IMR-90 (cell line): ENCODE measurements around the gene TMED6. TPM values are rescaled to one million over a fixed set of nuclear protein-coding genes. Genes with fewer than 3 reads are reported as not detected.

Experiments
- ATAC-seq: fragments of 200-7000 bp; cut with Tn5 transposase; 2 replicates; pipeline ENCODE4 v1.9.1; 2020; ENCODE audit warnings: low read depth, mild to moderate bottlenecking, moderate library complexity
- BruUV-seq: library from RNA; stranded (reverse); fragments of 400-500 nt; replicated peaks from 2 replicates; lab custom pipeline; 2021; lab: Mats Ljungman, UMichigan
- CTCF ChIA-PET: fragments of 300-600 bp; formaldehyde crosslinking; extraction: SDS; loops from one replicate; lab custom pipeline; 2021; ENCODE audit warnings: antibody characterized with exemption; lab: Yijun Ruan, JAX
- POLR2A ChIA-PET: fragments of 300-600 bp; sonication (Branson Sonifier 250); formaldehyde crosslinking; loops from one replicate; lab custom pipeline; 2022; ENCODE audit warnings: antibody characterized with exemption; ENCODE audit not compliant: unreplicated experiment; lab: Charles Lee
- DNase-seq: peaks from one replicate; pipeline ENCODE4 v3.0.0; 2013
- H2AFZ ChIP-seq: replicated peaks from 2 replicates; pipeline ENCODE3; 2013; ENCODE audit warnings: low read length, mild to moderate bottlenecking; ENCODE audit not compliant: poor library complexity
- H2AK5ac ChIP-seq: 2 replicates; pipeline ENCODE4 v1.6.1; 2013; ENCODE audit warnings: low read depth, low read length, inconsistent platforms
- H2AK9ac ChIP-seq: replicated peaks from 2 replicates; pipeline ENCODE3; 2013; ENCODE audit warnings: mild to moderate bottlenecking, low read depth, low read length, moderate library complexity; ENCODE audit not compliant: poor library complexity
- H2BK120ac ChIP-seq: 2 replicates; pipeline ENCODE4 v1.6.1; 2013; ENCODE audit warnings: low read depth, low read length, inconsistent platforms
- H2BK15ac ChIP-seq: 3 replicates; pipeline ENCODE4 v1.6.1; 2013; ENCODE audit warnings: low read depth, low read length, inconsistent platforms
- H2BK20ac ChIP-seq: 2 replicates; pipeline ENCODE4 v1.6.1; 2013; ENCODE audit warnings: low read depth, mild to moderate bottlenecking, inconsistent platforms, low read length, moderate library complexity
- H2BK5ac ChIP-seq: 2 replicates; pipeline ENCODE4 v1.6.1; 2013; ENCODE audit warnings: mild to moderate bottlenecking, low read depth, low read length, inconsistent platforms; ENCODE audit not compliant: poor library complexity, severe bottlenecking
- H3K14ac ChIP-seq: replicated peaks from 2 replicates; pipeline ENCODE4 v1.6.1; 2013; ENCODE audit warnings: low read depth, low read length, inconsistent platforms
- H3K18ac ChIP-seq: 2 replicates; pipeline ENCODE4 v1.6.1; 2013; ENCODE audit warnings: low read depth, low read length, control low read depth
- H3K23ac ChIP-seq: 2 replicates; pipeline ENCODE4 v1.6.1; 2013; ENCODE audit warnings: low read depth, low read length, inconsistent platforms
- H3K27ac ChIP-seq: 2 replicates; pipeline ENCODE4 v1.5.1; 2013; ENCODE audit warnings: mild to moderate bottlenecking, control low read depth, low read length; ENCODE audit not compliant: insufficient read depth
- H3K27me3 ChIP-seq: 2 replicates; pipeline ENCODE4 v1.6.1; 2013; ENCODE audit warnings: low read length; ENCODE audit not compliant: control insufficient read depth, insufficient read depth
- H3K36me3 ChIP-seq: 2 replicates; pipeline ENCODE4 v1.6.1; 2013; ENCODE audit warnings: low read length, mixed read lengths; ENCODE audit not compliant: control insufficient read depth, insufficient read depth
- H3K4ac ChIP-seq: 2 replicates; pipeline ENCODE4 v1.6.1; 2013; ENCODE audit warnings: low read depth, low read length, inconsistent platforms
- H3K4me1 ChIP-seq: 2 replicates; pipeline ENCODE4 v1.6.1; 2013; ENCODE audit warnings: low read length, mixed read lengths; ENCODE audit not compliant: control insufficient read depth, insufficient read depth
- H3K4me2 ChIP-seq: 2 replicates; pipeline ENCODE4 v1.6.1; 2013; ENCODE audit warnings: low read depth, mild to moderate bottlenecking, control low read depth, low read length, moderate library complexity
- H3K4me3 ChIP-seq: 2 replicates; pipeline ENCODE4 v1.5.1; 2013; ENCODE audit warnings: low read depth, mild to moderate bottlenecking, control low read depth, low read length, moderate library complexity; ENCODE audit not compliant: insufficient read depth
- H3K56ac ChIP-seq: 2 replicates; pipeline ENCODE4 v1.6.1; 2013; ENCODE audit warnings: low read length, inconsistent platforms; ENCODE audit not compliant: insufficient read depth; ENCODE audit errors: extremely low read depth
- H3K79me1 ChIP-seq, 2 experiments: 2 replicates each; pipeline ENCODE4 v1.6.1; 2013; ENCODE audit warnings: low read length in 2 of 2, inconsistent platforms in 1 of 2, low read depth in 1 of 2
- H3K9ac ChIP-seq: 2 replicates; pipeline ENCODE4 v1.6.1; 2013; ENCODE audit warnings: low read depth, low read length, control low read depth
- H3K9me1 ChIP-seq: 2 replicates; pipeline ENCODE4 v1.6.1; 2013; ENCODE audit warnings: low read length, inconsistent platforms; ENCODE audit not compliant: insufficient read depth
- H3K9me3 ChIP-seq: 2 replicates; pipeline ENCODE4 v1.6.1; 2013; ENCODE audit warnings: low read length; ENCODE audit not compliant: control insufficient read depth, insufficient read depth
- H4K20me1 ChIP-seq: 2 replicates; pipeline ENCODE4 v1.6.1; 2013; ENCODE audit warnings: low read length, inconsistent platforms; ENCODE audit not compliant: insufficient read depth
- H4K5ac ChIP-seq: 2 replicates; pipeline ENCODE4 v1.6.1; 2013; ENCODE audit warnings: mild to moderate bottlenecking, low read depth, low read length, control low read depth
- H4K8ac ChIP-seq, 2 experiments: 2 replicates each; pipeline ENCODE4 v1.6.1; 2013; ENCODE audit warnings: low read depth in 2 of 2, low read length in 2 of 2, control low read depth in 1 of 2, inconsistent platforms in 1 of 2
- H4K91ac ChIP-seq: 2 replicates; pipeline ENCODE4 v1.6.1; 2013; ENCODE audit warnings: low read depth, low read length, inconsistent platforms; ENCODE audit not compliant: insufficient read depth
- BHLHE40 ChIP-seq: fragments of 150-350 bp; IDR thresholded peaks from 2 replicates; pipeline ENCODE4 v1.6.1; 2016; ENCODE audit warnings: mild to moderate bottlenecking, low read depth, low read length
- CEBPB ChIP-seq: IDR thresholded peaks from 2 replicates; pipeline ENCODE4 v1.6.1; 2012; ENCODE audit warnings: low read depth, low read length, improper control_type of control experiment
- CHD1 ChIP-seq: IDR thresholded peaks from 2 replicates; pipeline ENCODE4 v1.6.1; 2012; ENCODE audit warnings: low read depth, low read length, improper control_type of control experiment
- ELK1 ChIP-seq: fragments of 150-350 bp; IDR thresholded peaks from 2 replicates; pipeline ENCODE4 v1.6.1; 2016; ENCODE audit warnings: low read depth, mild to moderate bottlenecking, low read length, moderate library complexity, borderline replicate concordance
- FOS ChIP-seq: fragments of 150-350 bp; IDR thresholded peaks from 2 replicates; pipeline ENCODE4 v1.6.1; 2016; ENCODE audit warnings: low read depth, low read length
- MAFK ChIP-seq: IDR thresholded peaks from 2 replicates; pipeline ENCODE4 v1.6.1; 2012; ENCODE audit warnings: low read depth, low read length, improper control_type of control experiment
- MAZ ChIP-seq: IDR thresholded peaks from 2 replicates; pipeline ENCODE4 v1.6.1; 2012; ENCODE audit warnings: low read depth, mild to moderate bottlenecking, low read length, improper control_type of control experiment, moderate library complexity, borderline replicate concordance
- MXI1 ChIP-seq: IDR thresholded peaks from 2 replicates; pipeline ENCODE4 v1.6.1; 2012; ENCODE audit warnings: low read depth, mild to moderate bottlenecking, low read length, moderate library complexity, borderline replicate concordance
- NFE2L2 ChIP-seq: fragments of 150-350 bp; IDR thresholded peaks from 2 replicates; pipeline ENCODE4 v1.6.1; 2016; ENCODE audit warnings: low read depth, mild to moderate bottlenecking, low read length
- RAD21 ChIP-seq: IDR thresholded peaks from 2 replicates; pipeline ENCODE4 v1.6.1; 2012; ENCODE audit warnings: low read length, improper control_type of control experiment
- RCOR1 ChIP-seq: IDR thresholded peaks from 2 replicates; pipeline ENCODE4 v1.6.1; 2012; ENCODE audit warnings: mild to moderate bottlenecking, low read length, improper control_type of control experiment; ENCODE audit not compliant: insufficient replicate concordance
- SMC3 ChIP-seq: fragments of 150-350 bp; IDR thresholded peaks from 2 replicates; pipeline ENCODE4 v1.6.1; 2016; ENCODE audit warnings: low read depth, mild to moderate bottlenecking, antibody characterized with exemption, low read length, moderate library complexity
- WGBS, 2 experiments: methylation state at CpG; one replicate each; pipeline versions ENCODE4 v1.1.5 to v1.1.7; 2013; ENCODE audit warnings: missing lambda C conversion rate in 2 of 2; ENCODE audit not compliant: insufficient read length in 1 of 2; ENCODE audit errors: extremely low coverage in 2 of 2; 5-methylcytosine and 5-hydroxymethylcytosine counted together
- dilution Hi-C: fragments of 300-500 bp; cut with HindIII; formaldehyde crosslinking; loops from one replicate; pipeline ENCODE4 v1.14.3; 2018; ENCODE audit warnings: low sequenced_read_pairs; ENCODE audit not compliant: unreplicated experiment
- in situ Hi-C: fragments of 300-500 bp; cut with MboI; formaldehyde crosslinking; loops from 3 replicates; pipeline ENCODE4 v1.14.3; 2019; ENCODE audit warnings: low sequenced_read_pairs, inconsistent platforms, mixed read lengths
- intact Hi-C: fragments of 100-400 bp; cut with micrococcal nuclease; formaldehyde crosslinking; loops from 2 replicates; pipeline ENCODE4 v1.10.0; 2022
- polyA plus RNA-seq, 3 experiments: library from polyadenylated mRNA; depleted of rRNA; stranded (reverse); fragments of >200 nt; gene quantifications; 2 replicates each; pipeline ENCODE4 v1.2.3, GENCODE V29; 2012; ENCODE audit warnings: low replicate concordance in 1 of 3
- total RNA-seq: library from RNA; depleted of rRNA; stranded (reverse); fragments of >200 nt; gene quantifications from 2 replicates; pipeline ENCODE4 v1.2.3, GENCODE V29; 2012
- TF ChIP-seq, protein P1 (sequence below): conservative IDR thresholded peaks from 2 replicates; pipeline ENCODE4 v1.5.1; 2012; ENCODE audit warnings: mild to moderate bottlenecking, low read depth, low read length, improper control_type of control experiment

TMED6 gene
- total and polyA plus RNA-seq, 2 of the 4 experiments (the other 2 are of a cell fraction) = 0.10 TPM; not detected in 1

GRCh38 chr16:69378036-69378435 is 26.4 kb upstream of the TMED6 start:
- H3K4me2 ChIP-seq = no peak overlapping the region
- no peak overlapping the region for H2AK9ac ChIP-seq
- 100% methylated on average over 1 of the region's 1 CpG; no CpG with 5 or more reads in 1 of the 2 experiments for WGBS, 2 experiments
- H3K14ac ChIP-seq = no peak overlapping the region
- no peak overlapping the region for H4K91ac ChIP-seq
- H3K9me1 ChIP-seq = peaks cover 2% of the 10 kb centered on the region
- no peak overlapping the region for H3K23ac ChIP-seq
- H2BK20ac ChIP-seq = no peak overlapping the region
- CTCF ChIA-PET = no interaction called here
- peaks cover 20% of the 10 kb centered on the region for H3K36me3 ChIP-seq
- in situ Hi-C loops (no loop called here), intact Hi-C loops (no loop called here), dilution Hi-C loops (no loop called here)
- H3K56ac ChIP-seq = no peak overlapping the region
- no peak overlapping the region for H3K27ac ChIP-seq
- POLR2A ChIA-PET = interaction anchor here (0.5 to 0.6 kb wide), 2 partner anchors 17 to 286 kb away, joined by 3 to 4 read pairs; no protein-coding TSS in a partner anchor
- no peak overlapping the region for H4K5ac ChIP-seq
- no peaks in the 10 kb centered on the region for H3K4me1 ChIP-seq
- DNase-seq (no peak), ATAC-seq (no peak)
- no peak overlapping the region for H3K9ac ChIP-seq
- no peak overlapping the region for H3K4me3 ChIP-seq
- no peak overlapping the region for H2BK15ac ChIP-seq
- no peak overlapping the region for H2AK5ac ChIP-seq
- no peak overlapping the region for H3K18ac ChIP-seq
- TF ChIP-seq CEBPB = no peak
- no peak for TF ChIP-seq SMC3
- TF ChIP-seq MAZ = no peak
- TF ChIP-seq FOS = no peak
- TF ChIP-seq RAD21 = no peak
- TF ChIP-seq NFE2L2 = no peak
- TF ChIP-seq CHD1 = no peak
- no peak for TF ChIP-seq RCOR1
- TF ChIP-seq BHLHE40 = no peak
- TF ChIP-seq MXI1 = no peak
- no peak for TF ChIP-seq ELK1
- TF ChIP-seq, protein P1, sequence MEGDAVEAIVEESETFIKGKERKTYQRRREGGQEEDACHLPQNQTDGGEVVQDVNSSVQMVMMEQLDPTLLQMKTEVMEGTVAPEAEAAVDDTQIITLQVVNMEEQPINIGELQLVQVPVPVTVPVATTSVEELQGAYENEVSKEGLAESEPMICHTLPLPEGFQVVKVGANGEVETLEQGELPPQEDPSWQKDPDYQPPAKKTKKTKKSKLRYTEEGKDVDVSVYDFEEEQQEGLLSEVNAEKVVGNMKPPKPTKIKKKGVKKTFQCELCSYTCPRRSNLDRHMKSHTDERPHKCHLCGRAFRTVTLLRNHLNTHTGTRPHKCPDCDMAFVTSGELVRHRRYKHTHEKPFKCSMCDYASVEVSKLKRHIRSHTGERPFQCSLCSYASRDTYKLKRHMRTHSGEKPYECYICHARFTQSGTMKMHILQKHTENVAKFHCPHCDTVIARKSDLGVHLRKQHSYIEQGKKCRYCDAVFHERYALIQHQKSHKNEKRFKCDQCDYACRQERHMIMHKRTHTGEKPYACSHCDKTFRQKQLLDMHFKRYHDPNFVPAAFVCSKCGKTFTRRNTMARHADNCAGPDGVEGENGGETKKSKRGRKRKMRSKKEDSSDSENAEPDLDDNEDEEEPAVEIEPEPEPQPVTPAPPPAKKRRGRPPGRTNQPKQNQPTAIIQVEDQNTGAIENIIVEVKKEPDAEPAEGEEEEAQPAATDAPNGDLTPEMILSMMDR = no peak
- no peak for TF ChIP-seq MAFK
- no peak overlapping the region for H2BK5ac ChIP-seq
- no peaks in the 10 kb centered on the region for H3K9me3 ChIP-seq
- no TSS peak for BruUV-seq
- H4K20me1 ChIP-seq = 0 out of 2 replicates have a peak, but pooled peaks cover 5% of the 10 kb centered on the region
- no peak overlapping the region for H3K4ac ChIP-seq
- H3K79me1 ChIP-seq = peaks cover 31 to 42% of the 10 kb centered on the region in 2 experiments
- H4K8ac ChIP-seq = no peak overlapping the region
- H2BK120ac ChIP-seq = no peak overlapping the region
- no peak overlapping the region for H2AFZ ChIP-seq
- no peaks in the 10 kb centered on the region for H3K27me3 ChIP-seq
